ENCODE results near the gene MAML2. TPM values are rescaled to one million over a fixed set of nuclear protein-coding genes. Genes with fewer than 3 reads are reported as not detected.

MAML2 gene
- polyA plus RNA-seq, 3 donors: 0.57 to 7.6 (median 1.2) TPM

DNA sequence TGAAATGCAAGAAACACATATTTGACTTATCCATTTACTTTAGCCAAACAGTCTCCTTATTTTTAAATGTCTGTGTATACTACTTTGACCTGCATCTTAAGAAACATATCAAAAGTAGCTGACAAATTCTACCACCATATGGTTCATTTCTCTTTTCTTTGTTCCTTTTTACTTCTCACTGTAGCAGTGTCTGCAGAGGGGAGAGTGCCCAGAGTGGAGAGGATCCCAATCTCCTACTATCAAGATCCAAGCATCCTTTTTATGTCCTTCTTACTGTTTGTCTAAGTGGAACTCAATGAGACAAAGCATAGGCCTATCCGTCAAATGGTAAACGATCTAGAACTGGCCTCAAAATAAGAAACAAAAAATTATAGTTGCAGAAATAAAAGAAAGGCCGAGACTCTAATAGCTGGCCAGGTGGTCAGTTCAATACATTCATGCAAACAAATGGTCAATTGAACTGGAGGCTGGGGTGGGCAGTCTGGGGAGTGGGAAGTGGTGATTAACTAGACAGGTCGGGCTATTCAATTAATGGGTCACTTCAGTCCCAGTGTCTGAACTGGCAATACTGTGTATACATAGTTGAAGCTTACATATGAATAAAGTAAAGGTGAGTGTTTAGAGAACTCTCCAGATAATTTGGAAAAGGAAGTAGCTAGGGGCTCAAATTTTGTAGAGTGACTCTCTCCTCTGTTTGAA is 149.1 kb downstream of the MAML2 start:
- Histone ChIP-seq H3K27me3 (ENCODE audit: control insufficient read depth in 2 of 2, insufficient read depth in 2 of 2, low read length in 2 of 2) (no peaks in the 10 kb centered on the region), H3K79me2 (ENCODE audit: insufficient read depth, low read length) (no peaks in the 10 kb centered on the region), H3K4me1 (ENCODE audit: control insufficient read depth in 1 of 2, insufficient read depth in 2 of 2, low read length in 2 of 2) (peaks cover 34 to 49% of the 10 kb centered on the region in 2 donors), H3K9me3 (replicated peaks in 1 of 2; ENCODE audit: control insufficient read depth in 1 of 2, insufficient read depth in 1 of 2, low read length in 2 of 2) (no peaks in the 10 kb centered on the region), H3K9ac (ENCODE audit: insufficient read depth, low read length, poor library complexity, severe bottlenecking) (no peak overlapping the region), H4K20me1 (ENCODE audit: insufficient read depth, low read length) (no peaks in the 10 kb centered on the region), H3K36me3 (replicated peaks in 1 of 2; ENCODE audit: control insufficient read depth in 1 of 2, insufficient read depth in 2 of 2, low read length in 2 of 2) (no peaks in the 10 kb centered on the region), H3K4me2 (replicated peaks; ENCODE audit: extremely low read depth, low read length, poor library complexity, severe bottlenecking) (peak overlapping the region; percentile 2), H2AFZ (ENCODE audit: insufficient read depth, low read depth, low read length, poor library complexity, severe bottlenecking) (no peak overlapping the region), H3K4me3 (replicated peaks in 1 of 3; ENCODE audit: low read depth in 2 of 3, low read length in 3 of 3) (no peak overlapping the region), H3K27ac (ENCODE audit: low read depth in 1 of 2, low read length in 2 of 2) (peak overlapping the region in 1 of 2 donors; percentile 18)
- Mint-ChIP-seq H3K36me3 (peaks cover 2 to 7% of the 10 kb centered on the region in 2 donors), H3K27me3 (ENCODE audit: low read depth in 3 of 3) (peaks cover 2 to 3% (median 2%) of the 10 kb centered on the region in 3 donors), H3K4me1 (peaks cover 53% of the 10 kb centered on the region), H3K27ac (peak overlapping the region in 2 of 7 donors; percentile 55 to 59), H3K9me3 (peaks cover 0 to 2% (median 0%) of the 10 kb centered on the region in 7 donors), H3K4me3 (peak overlapping the region in 1 of 2 donors; percentile 46)
- TF ChIP-seq, protein P1, sequence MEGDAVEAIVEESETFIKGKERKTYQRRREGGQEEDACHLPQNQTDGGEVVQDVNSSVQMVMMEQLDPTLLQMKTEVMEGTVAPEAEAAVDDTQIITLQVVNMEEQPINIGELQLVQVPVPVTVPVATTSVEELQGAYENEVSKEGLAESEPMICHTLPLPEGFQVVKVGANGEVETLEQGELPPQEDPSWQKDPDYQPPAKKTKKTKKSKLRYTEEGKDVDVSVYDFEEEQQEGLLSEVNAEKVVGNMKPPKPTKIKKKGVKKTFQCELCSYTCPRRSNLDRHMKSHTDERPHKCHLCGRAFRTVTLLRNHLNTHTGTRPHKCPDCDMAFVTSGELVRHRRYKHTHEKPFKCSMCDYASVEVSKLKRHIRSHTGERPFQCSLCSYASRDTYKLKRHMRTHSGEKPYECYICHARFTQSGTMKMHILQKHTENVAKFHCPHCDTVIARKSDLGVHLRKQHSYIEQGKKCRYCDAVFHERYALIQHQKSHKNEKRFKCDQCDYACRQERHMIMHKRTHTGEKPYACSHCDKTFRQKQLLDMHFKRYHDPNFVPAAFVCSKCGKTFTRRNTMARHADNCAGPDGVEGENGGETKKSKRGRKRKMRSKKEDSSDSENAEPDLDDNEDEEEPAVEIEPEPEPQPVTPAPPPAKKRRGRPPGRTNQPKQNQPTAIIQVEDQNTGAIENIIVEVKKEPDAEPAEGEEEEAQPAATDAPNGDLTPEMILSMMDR (IDR thresholded peaks at IDR 0.05): no peak
- 100% methylated on average over 1 of the region's 4 CpGs for WGBS (ENCODE audit: insufficient coverage)
- no peak for DNase-seq
- intact Hi-C loops (cut with micrococcal nuclease): loop anchor here in 1 of 2 donors (10.0 kb wide), 1 partner anchor 51 kb away; no protein-coding TSS in a partner anchor

DNA sequence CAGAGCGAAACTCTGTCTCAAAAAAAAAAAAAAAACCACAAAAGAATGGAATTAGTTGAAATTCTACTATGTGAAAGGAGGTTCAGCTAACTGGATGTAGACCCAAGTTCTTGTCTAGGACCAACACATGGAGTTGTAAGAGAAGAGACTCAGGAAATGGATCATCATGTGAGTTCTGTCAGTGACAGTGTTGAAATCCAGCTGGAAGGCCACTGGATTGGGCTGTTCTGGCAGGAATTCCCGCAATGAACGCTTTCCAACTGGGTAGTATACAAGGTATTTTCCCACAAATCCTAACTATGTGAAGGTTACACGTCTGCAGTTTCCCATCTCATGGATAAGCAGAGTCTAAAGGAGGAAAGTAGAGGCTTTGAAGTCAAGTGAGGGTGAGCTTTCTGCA is 151.2 kb downstream of the MAML2 start:
- no peak overlapping the region for H3K4me3 Mint-ChIP-seq
- Histone ChIP-seq H3K27me3 (ENCODE audit: control insufficient read depth in 2 of 2, insufficient read depth in 2 of 2, low read length in 2 of 2) (no peaks in the 10 kb centered on the region), H2AFZ (ENCODE audit: insufficient read depth, low read depth, low read length, poor library complexity, severe bottlenecking) (no peak overlapping the region), H3K9me3 (replicated peaks in 1 of 2; ENCODE audit: control insufficient read depth in 1 of 2, insufficient read depth in 1 of 2, low read length in 2 of 2) (no peaks in the 10 kb centered on the region), H4K20me1 (ENCODE audit: insufficient read depth, low read length) (no peaks in the 10 kb centered on the region), H3K4me3 (replicated peaks in 1 of 3; ENCODE audit: low read depth in 2 of 3, low read length in 3 of 3) (no peak overlapping the region), H3K36me3 (replicated peaks in 1 of 2; ENCODE audit: control insufficient read depth in 1 of 2, insufficient read depth in 2 of 2, low read length in 2 of 2) (no peaks in the 10 kb centered on the region), H3K79me2 (ENCODE audit: insufficient read depth, low read length) (no peaks in the 10 kb centered on the region), H3K9ac (ENCODE audit: insufficient read depth, low read length, poor library complexity, severe bottlenecking) (no peak overlapping the region), H3K4me2 (replicated peaks; ENCODE audit: extremely low read depth, low read length, poor library complexity, severe bottlenecking) (no peak overlapping the region), H3K4me1 (ENCODE audit: control insufficient read depth in 1 of 2, insufficient read depth in 2 of 2, low read length in 2 of 2) (peaks cover 29 to 39% of the 10 kb centered on the region in 2 donors), H3K27ac (ENCODE audit: low read depth in 1 of 2, low read length in 2 of 2) (no peak overlapping the region)
- H3K27me3 Mint-ChIP-seq (ENCODE audit: low read depth in 3 of 3): peaks cover 2 to 3% (median 2%) of the 10 kb centered on the region in 3 donors
- peak overlapping the region in 1 of 7 donors; percentile 5 for H3K27ac Mint-ChIP-seq
- intact Hi-C loops (cut with micrococcal nuclease): loop anchor here in 1 of 2 donors (10.0 kb wide), 1 partner anchor 53 kb away; no protein-coding TSS in a partner anchor
- peaks cover 42% of the 10 kb centered on the region for H3K4me1 Mint-ChIP-seq
- no CpG with 5 or more reads among the region's 4 CpGs for WGBS (ENCODE audit: insufficient coverage)
- no peak for DNase-seq
- H3K9me3 Mint-ChIP-seq: peaks cover 0 to 2% (median 0%) of the 10 kb centered on the region in 7 donors
- H3K36me3 Mint-ChIP-seq: peaks cover 0 to 7% of the 10 kb centered on the region in 2 donors
- TF ChIP-seq, protein P1 (IDR thresholded peaks at IDR 0.05): no peak
